Cardiac muscle cell (in vitro differentiated cells and primary cell): ENCODE measurements around the gene MSN. TPM values are rescaled to one million over a fixed set of nuclear protein-coding genes. Genes with fewer than 3 reads are reported as not detected.

Experiments used
- DNase-seq, 2 donors: peaks; one replicate each; pipeline versions ENCODE4 v3.0.0 to v3.0.0-alpha.2; 2010 to 2017; ENCODE audit warnings: low read depth in 1 of 2, low spot score in 1 of 2
- H3K27ac ChIP-seq: fragments of 200-600 bp; sonication (generic); 2 replicates; pipeline ENCODE4 v1.5.1; 2016
- H3K27me3 ChIP-seq: fragments of 200-600 bp; sonication (generic); 2 replicates; pipeline ENCODE4 v1.6.0; 2016; ENCODE audit warnings: control low read depth
- H3K36me3 ChIP-seq: fragments of 200-600 bp; sonication (generic); 2 replicates; pipeline ENCODE4 v1.5.1; 2016; ENCODE audit warnings: control low read depth
- H3K4me1 ChIP-seq: fragments of 200-600 bp; sonication (generic); 2 replicates; pipeline ENCODE4 v1.8.1; 2017; ENCODE audit warnings: low read depth, mild to moderate bottlenecking, mixed run types
- H3K4me3 ChIP-seq: fragments of 200-600 bp; sonication (generic); 2 replicates; pipeline ENCODE4 v1.5.1; 2016; ENCODE audit warnings: mild to moderate bottlenecking
- H3K9me3 ChIP-seq: fragments of 200-600 bp; sonication (generic); 2 replicates; pipeline ENCODE4 v1.5.1; 2017; ENCODE audit warnings: low read depth, mild to moderate bottlenecking, control low read depth
- polyA plus RNA-seq: library from polyadenylated mRNA; unstranded; fragments of >200 nt; fragmentation: Nextera tagmentation; extraction: Ambion mirVana; gene quantifications from 2 replicates; pipeline ENCODE4 v1.2.1, GENCODE V29; 2016
- total RNA-seq: library from RNA; depleted of rRNA; stranded (reverse); fragments of >200 nt; gene quantifications from 2 replicates; pipeline ENCODE4 v1.2.3, GENCODE V29; 2016
- TF ChIP-seq, protein P1 (sequence below): IDR thresholded peaks from 2 replicates; pipeline ENCODE4 v1.5.1; 2012; ENCODE audit warnings: low read depth, mild to moderate bottlenecking, low read length

Gene MSN
- total and polyA plus RNA-seq, 2 experiments from 2014 or later, result 57.3 to 75.9 TPM

DNA sequence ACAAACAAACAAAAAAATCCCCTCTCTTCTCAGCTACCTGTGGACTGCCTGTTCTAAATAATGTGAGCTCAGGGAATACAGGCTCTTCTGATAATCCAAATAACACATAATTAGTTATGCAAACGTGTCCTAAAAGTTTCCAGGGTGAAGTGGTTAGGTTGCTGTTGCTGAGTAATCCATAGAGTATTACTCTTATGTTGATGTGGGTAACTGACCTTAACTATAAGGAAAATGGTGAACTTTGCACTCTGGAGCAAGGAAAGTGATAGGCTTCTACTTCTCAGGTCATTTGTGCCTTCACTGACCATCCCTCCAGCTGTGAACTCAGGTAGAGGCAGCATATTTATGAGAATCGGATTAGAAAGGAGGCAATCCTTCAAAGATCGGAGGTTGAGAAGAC is 19.9 kb downstream of the MSN start:
- H3K9me3 ChIP-seq, result no peaks in the 10 kb centered on the region
- H3K27me3 ChIP-seq, result no peaks in the 10 kb centered on the region
- TF ChIP-seq, protein P1, sequence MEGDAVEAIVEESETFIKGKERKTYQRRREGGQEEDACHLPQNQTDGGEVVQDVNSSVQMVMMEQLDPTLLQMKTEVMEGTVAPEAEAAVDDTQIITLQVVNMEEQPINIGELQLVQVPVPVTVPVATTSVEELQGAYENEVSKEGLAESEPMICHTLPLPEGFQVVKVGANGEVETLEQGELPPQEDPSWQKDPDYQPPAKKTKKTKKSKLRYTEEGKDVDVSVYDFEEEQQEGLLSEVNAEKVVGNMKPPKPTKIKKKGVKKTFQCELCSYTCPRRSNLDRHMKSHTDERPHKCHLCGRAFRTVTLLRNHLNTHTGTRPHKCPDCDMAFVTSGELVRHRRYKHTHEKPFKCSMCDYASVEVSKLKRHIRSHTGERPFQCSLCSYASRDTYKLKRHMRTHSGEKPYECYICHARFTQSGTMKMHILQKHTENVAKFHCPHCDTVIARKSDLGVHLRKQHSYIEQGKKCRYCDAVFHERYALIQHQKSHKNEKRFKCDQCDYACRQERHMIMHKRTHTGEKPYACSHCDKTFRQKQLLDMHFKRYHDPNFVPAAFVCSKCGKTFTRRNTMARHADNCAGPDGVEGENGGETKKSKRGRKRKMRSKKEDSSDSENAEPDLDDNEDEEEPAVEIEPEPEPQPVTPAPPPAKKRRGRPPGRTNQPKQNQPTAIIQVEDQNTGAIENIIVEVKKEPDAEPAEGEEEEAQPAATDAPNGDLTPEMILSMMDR, result no peak
- no peaks in the 10 kb centered on the region for H3K36me3 ChIP-seq
- no peak overlapping the region for H3K27ac ChIP-seq
- no peak for DNase-seq
- H3K4me1 ChIP-seq, result no peaks in the 10 kb centered on the region
- H3K4me3 ChIP-seq, result no peak overlapping the region

DNA sequence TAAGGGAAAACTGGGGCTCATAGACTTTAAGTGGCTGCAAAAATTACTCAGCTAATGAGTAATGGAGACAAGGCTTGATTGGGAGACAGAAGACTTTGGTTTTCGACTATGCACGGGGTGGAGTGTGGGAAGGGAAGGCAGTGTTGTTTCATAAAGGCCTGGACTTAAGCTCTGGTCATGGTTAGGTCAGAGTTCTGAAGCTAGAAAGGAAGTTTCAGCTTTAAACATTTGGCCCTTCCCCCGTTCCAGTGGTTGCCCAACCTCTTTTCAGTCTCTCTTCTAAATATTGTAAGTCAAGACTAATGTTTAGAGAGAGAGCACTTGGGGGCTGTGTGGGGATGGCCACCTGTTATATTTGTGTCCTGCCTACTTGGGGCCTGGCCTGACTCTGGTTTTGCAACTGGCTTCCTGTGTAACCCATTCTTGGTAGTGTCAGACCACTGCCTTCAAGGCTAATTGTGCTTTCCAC is 21.0 kb downstream of the MSN start:
- Histone ChIP-seq H3K9me3 (no peaks in the 10 kb centered on the region), H3K36me3 (no peaks in the 10 kb centered on the region), H3K4me1 (no peaks in the 10 kb centered on the region), H3K27ac (no peak overlapping the region), H3K27me3 (no peaks in the 10 kb centered on the region), H3K4me3 (no peak overlapping the region)
- TF ChIP-seq, protein P1, result no peak
- DNase-seq, result peak in 1 of 2 donors; percentile 50

DNA sequence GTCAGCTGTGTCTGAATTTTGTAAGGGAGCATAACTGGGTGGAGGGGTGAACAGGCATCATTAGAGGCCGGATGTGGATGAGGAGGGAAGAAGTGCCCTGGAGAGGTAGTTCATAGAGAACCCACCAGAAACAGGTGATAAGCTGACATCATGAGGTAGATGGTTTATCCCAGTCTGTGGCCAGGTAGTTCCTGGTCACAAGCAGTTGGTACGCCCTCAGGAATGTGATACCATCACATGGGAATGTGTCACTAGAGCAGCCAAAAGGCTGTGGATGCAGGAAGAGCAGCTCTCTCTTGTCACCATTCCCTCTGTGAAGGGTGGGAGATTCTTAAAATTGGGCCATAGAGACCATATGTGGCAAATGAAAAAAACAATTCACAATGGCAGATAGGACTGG is 21.9 kb downstream of the MSN start:
- H3K9me3 ChIP-seq, result no peaks in the 10 kb centered on the region
- H3K27me3 ChIP-seq, result no peaks in the 10 kb centered on the region
- no peak overlapping the region for H3K4me3 ChIP-seq
- DNase-seq, result no peak
- no peaks in the 10 kb centered on the region for H3K36me3 ChIP-seq
- H3K27ac ChIP-seq, result no peak overlapping the region
- TF ChIP-seq, protein P1, result no peak
- no peaks in the 10 kb centered on the region for H3K4me1 ChIP-seq

DNA sequence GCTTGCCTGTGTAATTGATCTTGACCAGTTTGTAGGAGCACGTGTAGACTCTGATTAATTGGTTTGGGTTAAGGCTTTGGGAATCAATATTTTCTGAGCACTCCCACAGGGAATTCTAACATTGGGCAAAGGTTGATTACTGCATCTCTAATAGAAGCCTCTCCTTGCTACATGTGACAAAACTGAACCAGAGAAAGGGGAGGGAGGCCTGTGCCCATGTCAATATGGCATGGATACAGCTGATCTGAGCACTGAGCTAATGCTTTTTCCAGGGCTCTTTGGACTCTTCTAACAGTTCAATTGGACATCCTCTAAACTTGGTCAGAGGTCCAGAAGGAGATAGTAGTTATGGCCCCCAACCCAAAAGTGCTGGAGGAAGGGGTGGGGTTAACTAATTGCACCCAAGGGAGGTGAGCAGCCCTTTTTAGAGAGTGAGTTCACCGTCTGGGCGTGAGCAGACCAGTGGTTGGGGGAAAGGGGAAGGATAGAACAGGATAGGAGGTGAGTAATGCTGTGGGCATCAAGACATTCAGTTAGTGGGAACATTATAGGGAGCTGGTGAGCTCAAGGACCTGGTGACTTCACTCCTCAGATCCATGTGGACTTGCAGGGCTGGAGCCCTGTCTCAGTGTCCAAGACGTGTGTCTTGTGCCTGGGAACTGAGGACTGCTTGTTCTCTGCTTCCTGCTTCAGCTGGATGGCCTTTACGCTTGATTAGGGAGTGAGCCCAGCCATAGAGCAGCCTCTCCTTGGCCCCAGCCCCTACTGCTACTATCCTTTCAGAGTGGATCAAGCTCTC is 22.8 kb downstream of the MSN start:
- peak in 1 of 2 donors; percentile 31 for DNase-seq
- TF ChIP-seq, protein P1, result no peak
- Histone ChIP-seq H3K4me3 (no peak overlapping the region), H3K4me1 (no peaks in the 10 kb centered on the region), H3K27me3 (no peaks in the 10 kb centered on the region), H3K27ac (no peak overlapping the region), H3K9me3 (no peaks in the 10 kb centered on the region), H3K36me3 (no peaks in the 10 kb centered on the region)

DNA sequence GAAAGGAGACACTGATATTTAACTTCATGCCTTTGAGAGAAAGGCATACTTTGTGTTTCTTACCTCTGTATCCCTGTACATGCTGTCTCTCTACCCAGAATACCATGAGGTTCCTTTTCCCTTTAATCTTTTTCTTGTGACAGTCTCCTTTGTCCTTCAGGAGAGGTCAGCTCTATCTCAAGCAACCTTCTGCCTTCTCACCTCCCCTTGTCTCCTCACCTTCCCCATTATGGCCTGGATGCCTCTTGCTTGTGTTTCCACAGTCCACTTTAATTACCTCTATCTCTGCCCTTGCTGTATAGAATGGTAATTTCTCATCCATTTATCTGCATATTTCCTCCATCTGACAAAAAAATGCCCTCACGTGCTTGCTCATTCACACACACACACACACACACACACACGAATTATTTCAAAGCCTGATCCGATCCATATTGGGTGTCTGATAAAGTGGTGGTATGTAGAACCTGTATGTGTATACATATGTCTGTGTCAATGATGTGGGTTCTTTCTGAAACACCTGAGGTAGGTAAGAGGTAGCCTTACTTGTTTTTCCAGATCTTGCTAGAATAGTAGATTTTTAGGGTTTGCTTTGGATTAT is 28.5 kb downstream of the MSN start:
- Histone ChIP-seq H3K4me1 (peaks cover 2% of the 10 kb centered on the region), H3K27me3 (no peaks in the 10 kb centered on the region), H3K4me3 (no peak overlapping the region), H3K27ac (no peak overlapping the region), H3K36me3 (no peaks in the 10 kb centered on the region), H3K9me3 (no peaks in the 10 kb centered on the region)
- TF ChIP-seq, protein P1, result no peak
- DNase-seq, result no peak
